H1 (cell line): ENCODE results near the gene SHISA6. TPM values are rescaled to one million over a fixed set of nuclear protein-coding genes. Genes with fewer than 3 reads are reported as not detected.

Experiments
- CTCF ChIA-PET: fragments of 300-600 bp; sonication (Branson Sonifier 250); formaldehyde crosslinking; loops from one replicate; lab custom pipeline; 2021; ENCODE audit not compliant: partially characterized antibody; lab: Charles Lee
- POLR2A ChIA-PET: fragments of 300-600 bp; sonication (Branson Sonifier 250); formaldehyde crosslinking; loops from one replicate; lab custom pipeline; 2021; ENCODE audit warnings: inconsistent platforms; ENCODE audit not compliant: partially characterized antibody; lab: Charles Lee
- DNase-seq, 2 experiments: peaks; one replicate each; pipeline versions ENCODE4 v3.0.0 to v3.0.0-alpha.2; 2010 to 2022; ENCODE audit warnings: low spot score in 2 of 2, low read depth in 1 of 2, mixed read lengths in 1 of 2
- FAIRE-seq: peaks from 2 replicates; lab custom pipeline; 2011; peaks lifted over from hg19 to GRCh38; lab: Jason Lieb, UNC
- H2AFZ ChIP-seq: 2 replicates; pipeline ENCODE4 v1.8.1; 2012; ENCODE audit warnings: low read length, inconsistent platforms
- H2AK5ac ChIP-seq: 2 replicates; pipeline ENCODE4 v1.6.1; 2013; ENCODE audit warnings: low read depth, low read length
- H2BK120ac ChIP-seq: replicated peaks from 2 replicates; pipeline ENCODE3; 2013; ENCODE audit warnings: low read depth, low read length, inconsistent platforms
- H2BK12ac ChIP-seq: 2 replicates; pipeline ENCODE4 v1.6.1; 2013; ENCODE audit warnings: low read depth, low read length
- H2BK15ac ChIP-seq: 2 replicates; pipeline ENCODE4 v1.6.1; 2013; ENCODE audit warnings: low read length
- H2BK20ac ChIP-seq: 2 replicates; pipeline ENCODE4 v1.6.1; 2013; ENCODE audit warnings: low read length
- H2BK5ac ChIP-seq: 2 replicates; pipeline ENCODE4 v1.6.1; 2013; ENCODE audit warnings: low read depth, low read length
- H3K14ac ChIP-seq: 2 replicates; pipeline ENCODE4 v1.6.1; 2013; ENCODE audit warnings: inconsistent platforms; ENCODE audit not compliant: insufficient read length
- H3K18ac ChIP-seq: 2 replicates; pipeline ENCODE4 v1.6.1; 2013; ENCODE audit warnings: low read length; ENCODE audit errors: extremely low read depth
- H3K23ac ChIP-seq: 2 replicates; pipeline ENCODE4 v1.6.1; 2013; ENCODE audit warnings: inconsistent platforms; ENCODE audit not compliant: insufficient read length
- H3K23me2 ChIP-seq: 2 replicates; pipeline ENCODE4 v1.6.1; 2013; ENCODE audit warnings: low read depth, low read length
- H3K27ac ChIP-seq: 2 replicates; pipeline ENCODE4 v1.6.1; 2011; ENCODE audit warnings: low read depth, low read length, inconsistent platforms
- H3K27me3 ChIP-seq, 4 experiments: replicated peaks in 1 of 4; 1 replicate in 1 of 4; 2 replicates in 3 of 4; pipeline versions ENCODE4 v1.6.1 to v1.8.1; 2011 to 2013; ENCODE audit warnings: low read length in 3 of 4, mild to moderate bottlenecking in 3 of 4, inconsistent platforms in 2 of 4, mixed read lengths in 2 of 4, moderate library complexity in 1 of 4; ENCODE audit not compliant: control insufficient read depth in 3 of 4, insufficient read depth in 3 of 4; ENCODE audit errors: extremely low read depth in 1 of 4
- H3K36me3 ChIP-seq, 4 experiments: 2 replicates each; pipeline versions ENCODE4 v1.6.1 to v1.8.1; 2011 to 2013; ENCODE audit warnings: mild to moderate bottlenecking in 4 of 4, low read length in 3 of 4, moderate library complexity in 2 of 4, control low read depth in 1 of 4, inconsistent platforms in 1 of 4; ENCODE audit not compliant: insufficient read depth in 4 of 4, control insufficient read depth in 2 of 4
- H3K4ac ChIP-seq: replicated peaks from 2 replicates; pipeline ENCODE3; 2013; ENCODE audit warnings: low read length, low read depth, mixed read lengths, inconsistent platforms; ENCODE audit not compliant: insufficient read length
- H3K4me1 ChIP-seq, 4 experiments: replicated peaks in 1 of 4; 1 replicate in 1 of 4; 2 replicates in 3 of 4; pipeline versions ENCODE4 v1.6.1 to v1.8.1; 2011 to 2013; ENCODE audit warnings: low read length in 3 of 4, inconsistent platforms in 2 of 4, mixed read lengths in 1 of 4; ENCODE audit not compliant: insufficient read depth in 4 of 4, control insufficient read depth in 3 of 4
- H3K4me2 ChIP-seq, 2 experiments: 2 replicates each; pipeline versions ENCODE4 v1.6.1 to v1.8.1; 2011 to 2013; ENCODE audit warnings: low read depth in 2 of 2, low read length in 2 of 2, control low read depth in 1 of 2, inconsistent platforms in 1 of 2, mild to moderate bottlenecking in 1 of 2; ENCODE audit not compliant: insufficient read depth in 1 of 2
- H3K4me3 ChIP-seq, 4 experiments: fragments of 200-600, 300-600 bp in 1 of 4; sonication (generic), shearing (Covaris generic), sonication (Bioruptor Twin) in 1 of 4; 2 replicates each; pipeline versions ENCODE4 v1.5.1 to v1.8.1; 2011 to 2016; ENCODE audit warnings: low read length in 4 of 4, low read depth in 3 of 4, control low read depth in 2 of 4, inconsistent platforms in 2 of 4, mild to moderate bottlenecking in 2 of 4, mixed read lengths in 1 of 4, moderate library complexity in 1 of 4; ENCODE audit not compliant: insufficient read depth in 2 of 4; ENCODE audit errors: extremely low read depth in 1 of 4
- H3K56ac ChIP-seq: replicated peaks from 2 replicates; pipeline ENCODE3; 2013; ENCODE audit warnings: low read depth, mild to moderate bottlenecking, mixed read lengths, low read length, inconsistent platforms; ENCODE audit not compliant: insufficient read length
- H3K79me1 ChIP-seq: 2 replicates; pipeline ENCODE4 v1.6.1; 2013; ENCODE audit warnings: low read depth, low read length, control low read depth
- H3K79me2 ChIP-seq, 2 experiments: 2 replicates each; pipeline versions ENCODE4 v1.6.1 to v1.8.1; 2012 to 2013; ENCODE audit warnings: low read length in 2 of 2, mild to moderate bottlenecking in 2 of 2, inconsistent platforms in 1 of 2; ENCODE audit not compliant: insufficient read depth in 2 of 2, control insufficient read depth in 1 of 2
- H3K9ac ChIP-seq, 4 experiments: replicated peaks in 1 of 4; 1 replicate in 1 of 4; 2 replicates in 3 of 4; pipeline versions ENCODE4 v1.6.1 to v1.8.1; 2011 to 2013; ENCODE audit warnings: low read depth in 3 of 4, low read length in 3 of 4, control low read depth in 2 of 4, mild to moderate bottlenecking in 2 of 4, moderate library complexity in 2 of 4, inconsistent platforms in 1 of 4; ENCODE audit errors: extremely low read depth in 1 of 4
- H3K9me3 ChIP-seq, 2 experiments: 2 replicates each; pipeline versions ENCODE4 v1.6.1 to v1.8.1; 2012 to 2013; ENCODE audit warnings: mild to moderate bottlenecking in 2 of 2, moderate library complexity in 2 of 2, control low read depth in 1 of 2, inconsistent platforms in 1 of 2, low read depth in 1 of 2, low read length in 1 of 2, mixed read lengths in 1 of 2; ENCODE audit not compliant: insufficient read depth in 2 of 2
- H4K20me1 ChIP-seq, 2 experiments: replicated peaks in 1 of 2; 2 replicates each; pipeline versions ENCODE3 to v1.8.1; 2011 to 2013; ENCODE audit warnings: inconsistent platforms in 2 of 2, low read length in 2 of 2, mild to moderate bottlenecking in 1 of 2; ENCODE audit not compliant: insufficient read depth in 2 of 2, control insufficient read depth in 1 of 2
- H4K5ac ChIP-seq: 2 replicates; pipeline ENCODE4 v1.6.1; 2013; ENCODE audit warnings: low read length, low read depth, mixed read lengths, inconsistent platforms; ENCODE audit not compliant: insufficient read length
- H4K8ac ChIP-seq: 2 replicates; pipeline ENCODE4 v1.8.0; 2013; ENCODE audit warnings: mild to moderate bottlenecking, moderate library complexity, low read length, inconsistent platforms; ENCODE audit not compliant: insufficient read depth; ENCODE audit errors: extremely low read depth
- H4K91ac ChIP-seq: replicated peaks from 2 replicates; pipeline ENCODE3; 2013; ENCODE audit warnings: low read length, mixed read lengths, inconsistent platforms; ENCODE audit not compliant: insufficient read length
- CBX8 ChIP-seq: fragments of 300-800, 300-1000 bp; sonication (generic); IDR thresholded peaks from 2 replicates; pipeline ENCODE4 v1.7.1; 2016; ENCODE audit warnings: low read depth, low read length, borderline replicate concordance
- JUND ChIP-seq: IDR thresholded peaks from 2 replicates; pipeline ENCODE4 v1.6.1; 2011; ENCODE audit warnings: mild to moderate bottlenecking, improper control_type of control experiment, low read length
- WGBS, 2 experiments: shearing (Covaris generic) in 1 of 2; methylation state at CpG; one replicate each; pipeline versions ENCODE4 v1.1.6 to v1.1.7; 2013 to 2015; ENCODE audit warnings: low lambda C conversion rate in 2 of 2, mixed read lengths in 2 of 2, inconsistent platforms in 1 of 2, low coverage in 1 of 2, missing lambda C conversion rate in 1 of 2; ENCODE audit not compliant: insufficient replicate concordance in 2 of 2, insufficient coverage in 1 of 2, insufficient read length in 1 of 2; ENCODE audit errors: extremely low coverage in 1 of 2, missing lambda C conversion rate in 1 of 2; 5-methylcytosine and 5-hydroxymethylcytosine counted together
- polyA plus RNA-seq, 7 experiments: library from polyadenylated mRNA; depleted of rRNA in 3 of 7; stranded (reverse) in 5 of 7; unstranded in 2 of 7; fragments of >200 nt in 5 of 7; fragments of 200-250 nt in 2 of 7; gene quantifications; 1 replicate in 5 of 7; 2 replicates in 1 of 7; 4 replicates in 1 of 7; pipeline versions ENCODE4 v1.2.1 to v1.2.3, GENCODE V29; 2011 to 2013; ENCODE audit warnings: missing spikeins in 2 of 7, mixed read lengths in 2 of 7
- total RNA-seq: library from RNA; stranded (reverse); fragmentation: NEBNext Ultra II Directional; extraction: Animal tissue kit (Norgen Biotek cat#: 25700); gene quantifications from 2 replicates; pipeline ENCODE4 v1.2.1, GENCODE V29; 2021

Gene SHISA6
- total and polyA plus RNA-seq, 2 of the 8 experiments (the other 6 are each of a cell fraction or from before 2014, with no cell fraction given): 2.9 to 4.8 TPM

DNA sequence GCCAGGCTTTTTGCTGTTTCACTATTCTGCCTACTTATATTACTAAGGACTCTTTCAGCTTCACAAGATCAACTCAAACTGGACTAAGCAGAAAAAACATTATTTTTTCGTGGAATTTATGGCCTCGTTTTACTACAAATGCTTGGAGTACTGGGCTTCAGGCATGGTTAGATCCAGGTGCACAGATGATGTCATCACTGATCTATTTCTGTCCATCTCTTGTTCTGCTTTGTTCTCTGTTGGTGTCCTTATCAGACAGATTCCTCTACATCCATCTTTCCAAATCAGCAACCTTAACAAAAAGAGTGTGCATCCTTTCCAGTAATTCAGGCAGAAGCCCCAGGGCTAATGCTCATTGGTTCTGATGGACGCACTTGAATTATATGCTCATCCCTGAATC is 247.4 kb downstream of the SHISA6 start:
- Histone ChIP-seq H3K27ac (no peak overlapping the region), H3K27me3 (no peaks in the 10 kb centered on the region; a peak in 1 of 7 replicates), H3K18ac (no peak overlapping the region), H3K14ac (no peak overlapping the region), H3K36me3 (no peaks in the 10 kb centered on the region), H3K4me3 (no peak overlapping the region), H4K5ac (no peak overlapping the region), H2AK5ac (no peak overlapping the region), H4K91ac (no peak overlapping the region), H3K56ac (no peak overlapping the region), H2BK5ac (no peak overlapping the region), H2BK12ac (no peak overlapping the region), H3K23ac (no peak overlapping the region), H4K8ac (no peak overlapping the region), H3K4ac (no peak overlapping the region), H3K4me2 (no peak overlapping the region), H3K23me2 (peaks cover 2% of the 10 kb centered on the region; the same call in 1 of the 2 replicates), H4K20me1 (no peaks in the 10 kb centered on the region), H3K79me1 (no peaks in the 10 kb centered on the region), H3K4me1 (peaks cover 2 to 9% (median 6%) of the 10 kb centered on the region in 4 experiments; a peak in 4 of 7 replicates), H3K79me2 (no peaks in the 10 kb centered on the region), H2BK15ac (no peak overlapping the region), H2BK20ac (no peak overlapping the region), H2BK120ac (no peak overlapping the region), H2AFZ (no peak overlapping the region), H3K9me3 (no peaks in the 10 kb centered on the region), H3K9ac (no peak overlapping the region)
- 86% methylated on average over 3 of the region's 3 CpGs; no CpG with 5 or more reads in 1 of the 2 experiments for WGBS, 2 experiments
- FAIRE-seq (no peak), DNase-seq (no peak)
- peak; percentile 68 for TF ChIP-seq JUND
- TF ChIP-seq CBX8: no peak
- ChIA-PET POLR2A (no interaction called here), CTCF (interaction anchor here (1.2 kb wide), 1 partner anchor 125 kb away, joined by 3 read pairs; no protein-coding TSS in a partner anchor)
